GM19324 (cell line): ENCODE data around the gene BIRC6.
"Not testable (repeated sequence)": the region's sequence is repeated elsewhere in the genome, so short reads cannot be mapped to it uniquely, and the experiment has no call there.

Experiments used
- ATAC-seq: cut with Tn5 transposase; IDR thresholded peaks from one replicate; pipeline ENCODE4 v1.9.1; 2021; ENCODE audit warnings: mild to moderate bottlenecking, moderate library complexity; ENCODE audit not compliant: unreplicated experiment, low FRiP score

The BIRC6 gene

DNA sequence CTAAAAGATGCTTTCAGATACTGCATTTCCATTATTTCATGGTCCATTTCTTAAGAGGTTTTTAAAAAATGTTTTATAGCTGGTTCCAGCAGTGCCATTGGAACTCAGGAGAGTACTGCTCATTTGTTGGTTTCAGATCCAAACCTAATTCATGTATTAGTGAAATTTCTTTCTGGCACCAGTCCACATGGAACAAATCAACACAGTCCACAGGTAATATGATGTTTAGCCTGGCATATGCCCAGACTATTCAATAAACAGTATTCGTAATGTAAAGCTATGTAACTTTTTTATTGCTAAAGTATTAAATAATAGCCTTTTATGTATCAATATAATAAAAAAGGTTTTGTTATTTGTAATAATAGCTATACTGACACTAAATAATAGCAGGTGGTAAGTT is 134.5 kb downstream of the BIRC6 start:
- no peak for ATAC-seq

DNA sequence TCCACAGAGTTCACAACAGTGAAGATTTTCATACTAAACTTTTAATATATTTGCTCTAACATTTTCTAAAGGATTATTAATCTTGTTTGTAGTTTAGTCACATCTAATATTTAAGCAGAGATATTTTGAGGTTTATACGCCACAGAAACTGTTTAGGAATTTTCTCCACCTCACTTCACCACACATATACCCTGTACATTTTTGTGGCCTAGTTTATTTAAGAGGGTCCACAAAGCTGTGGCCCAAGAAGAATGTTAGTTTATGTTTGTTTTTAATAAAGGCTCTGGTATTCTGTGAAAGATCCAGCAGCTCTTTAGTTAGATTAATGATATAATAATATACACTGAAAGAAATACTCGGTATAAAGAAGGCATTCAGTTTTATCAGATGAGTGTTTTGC is 138.3 kb downstream of the BIRC6 start:
- ATAC-seq = no peak

DNA sequence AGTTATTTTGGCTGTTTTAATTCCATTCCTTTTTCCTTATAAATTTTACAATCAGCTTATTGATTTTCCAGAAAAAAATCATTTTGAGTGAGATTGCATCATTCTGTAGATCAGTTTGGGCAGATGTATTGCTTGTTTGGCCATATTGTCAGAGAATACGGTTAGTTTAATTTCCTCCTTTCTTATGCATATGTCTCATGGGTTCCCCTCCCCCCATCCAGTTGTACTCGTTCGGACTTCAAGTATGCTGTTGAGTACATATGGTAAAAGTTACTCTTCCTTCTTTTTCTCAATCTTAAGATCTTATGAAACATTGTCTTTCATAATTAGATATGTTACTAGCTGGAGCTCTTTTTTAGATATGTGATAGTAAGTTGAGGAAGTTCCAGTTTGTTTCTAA is 139.8 kb downstream of the BIRC6 start:
- ATAC-seq = no peak

- ATAC-seq = no peak
Measured at GRCh38 chr2:32498306-32498705, 141.5 kb downstream of the BIRC6 start.

DNA sequence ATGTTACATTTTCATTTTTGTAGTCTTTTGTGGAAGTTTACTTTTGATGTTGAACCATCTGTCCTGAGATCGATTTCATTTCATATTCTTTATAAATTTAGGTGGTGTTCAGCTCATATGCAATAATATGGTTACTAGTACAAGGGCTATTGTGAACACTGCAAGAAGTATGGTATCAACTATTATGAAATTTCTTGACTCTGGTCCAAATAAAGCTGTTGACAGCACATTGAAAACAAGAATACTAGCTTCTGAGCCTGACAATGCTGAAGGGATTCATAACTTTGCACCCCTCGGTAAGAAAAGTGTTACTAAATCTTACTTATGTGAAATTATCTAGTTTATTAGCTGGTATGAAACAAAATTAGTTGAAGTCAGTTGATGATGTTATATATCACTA is 146.1 kb downstream of the BIRC6 start:
- no peak for ATAC-seq

DNA sequence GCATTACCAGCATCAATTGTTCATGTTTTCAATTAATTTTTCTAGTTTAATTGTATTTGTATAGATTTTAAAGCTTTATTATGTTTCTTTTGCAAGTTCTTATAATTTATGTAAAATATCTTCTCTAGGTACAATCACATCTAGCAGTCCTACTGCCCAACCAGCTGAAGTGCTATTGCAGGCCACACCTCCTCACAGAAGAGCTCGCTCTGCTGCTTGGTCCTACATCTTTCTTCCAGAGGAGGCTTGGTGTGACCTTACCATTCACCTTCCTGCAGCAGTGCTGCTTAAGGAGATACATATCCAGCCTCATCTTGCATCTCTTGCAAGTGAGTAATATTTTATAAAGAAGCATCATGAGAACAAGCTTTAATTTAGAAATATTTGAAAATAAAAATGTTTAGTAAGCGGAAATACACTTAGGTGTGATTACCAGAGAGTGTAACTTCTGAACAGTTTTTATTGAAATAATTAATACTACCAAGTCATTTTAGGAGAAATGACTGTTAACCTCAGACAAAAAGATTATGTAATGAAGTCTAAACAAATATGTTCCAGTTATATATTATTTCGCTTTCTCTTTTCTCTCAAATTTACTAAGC is 148.2 kb downstream of the BIRC6 start:
- no peak for ATAC-seq

- ATAC-seq = no peak
Measured at GRCh38 chr2:32506446-32506845, 149.6 kb downstream of the BIRC6 start.

GRCh38 chr2:32514946-32515345 is 158.1 kb downstream of the BIRC6 start:
- ATAC-seq = no peak

GRCh38 chr2:32516567-32516966 is 159.7 kb downstream of the BIRC6 start:
- ATAC-seq = no peak

DNA sequence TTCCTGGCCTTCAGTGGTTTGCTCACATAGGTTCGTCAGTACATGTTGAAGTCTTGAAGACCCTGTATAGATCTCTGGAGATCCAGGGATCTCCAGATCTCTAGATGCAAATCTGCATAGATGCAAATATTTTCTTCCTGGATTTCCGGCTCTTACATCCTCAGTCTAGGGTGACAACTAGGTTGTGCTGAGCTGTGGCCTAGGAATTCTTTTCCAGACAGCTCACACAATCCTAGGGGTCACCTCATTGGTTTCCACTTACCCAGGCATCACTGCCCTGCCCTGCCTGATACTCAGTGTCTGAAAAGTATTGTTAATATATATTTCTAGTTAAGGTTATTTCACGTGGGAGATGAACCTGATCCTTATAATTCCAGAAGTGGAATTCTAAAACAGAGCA is 165.9 kb downstream of the BIRC6 start:
- ATAC-seq = no peak

GRCh38 chr2:32523686-32524085 is 166.9 kb downstream of the BIRC6 start:
- ATAC-seq = no peak

- no peak for ATAC-seq
Measured at GRCh38 chr2:32532341-32532740, 175.5 kb downstream of the BIRC6 start.

DNA sequence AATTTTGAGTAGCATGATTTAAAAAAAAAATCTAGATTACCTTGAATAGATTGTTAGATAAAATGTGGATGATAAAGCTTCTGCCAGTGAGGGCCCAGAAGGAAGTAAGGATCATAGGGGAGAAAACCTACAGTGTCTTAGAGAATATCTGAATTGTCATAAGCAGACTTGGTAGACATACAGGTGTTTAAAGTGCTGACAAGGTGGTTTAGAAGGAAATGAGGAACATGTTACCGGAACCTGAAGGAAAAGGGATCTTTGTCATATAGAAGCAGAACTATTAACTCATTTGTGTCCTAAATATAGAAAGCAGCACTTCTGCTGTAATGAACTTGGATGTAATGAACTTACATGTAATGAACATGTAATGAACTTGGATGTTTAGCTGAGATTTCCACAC is 176.1 kb downstream of the BIRC6 start:
- no peak for ATAC-seq

DNA sequence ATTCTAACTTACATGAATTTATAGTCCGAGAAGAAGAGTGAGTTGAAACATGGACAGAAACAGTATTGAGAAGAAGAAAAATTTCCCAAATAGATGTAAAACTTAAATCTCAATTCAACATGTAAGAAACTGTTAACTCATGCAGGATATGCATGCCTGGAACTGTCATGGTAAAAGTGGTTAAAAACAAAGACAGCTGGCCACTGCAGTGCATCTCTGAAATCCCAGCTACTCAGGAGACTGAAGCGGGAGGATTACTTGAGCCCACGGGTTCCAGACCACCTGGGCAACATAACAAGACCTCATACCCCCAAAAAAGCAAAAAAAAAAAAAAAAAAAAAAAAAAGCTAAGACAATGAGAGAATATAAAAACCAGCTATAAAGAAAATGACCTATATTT is 178.0 kb downstream of the BIRC6 start:
- no peak for ATAC-seq

DNA sequence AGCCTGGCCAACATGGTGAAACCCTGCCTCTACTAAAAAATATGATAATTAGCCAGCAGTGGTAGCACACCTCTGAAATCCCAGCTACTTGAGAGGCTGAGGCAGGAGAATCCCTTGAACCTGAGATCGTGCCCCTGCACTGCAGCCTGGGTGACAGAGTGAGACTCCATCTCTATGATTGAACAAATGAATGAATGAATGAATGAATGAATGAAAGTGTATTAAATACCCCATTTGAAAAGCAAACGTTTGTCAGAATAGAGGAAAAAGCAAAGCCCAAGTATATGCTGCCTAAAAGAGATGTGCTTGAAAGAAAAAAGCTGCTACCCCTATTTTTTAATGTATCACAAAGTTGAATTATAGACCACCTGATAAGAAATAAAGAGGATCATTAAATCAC is 181.9 kb downstream of the BIRC6 start:
- ATAC-seq = no peak

DNA sequence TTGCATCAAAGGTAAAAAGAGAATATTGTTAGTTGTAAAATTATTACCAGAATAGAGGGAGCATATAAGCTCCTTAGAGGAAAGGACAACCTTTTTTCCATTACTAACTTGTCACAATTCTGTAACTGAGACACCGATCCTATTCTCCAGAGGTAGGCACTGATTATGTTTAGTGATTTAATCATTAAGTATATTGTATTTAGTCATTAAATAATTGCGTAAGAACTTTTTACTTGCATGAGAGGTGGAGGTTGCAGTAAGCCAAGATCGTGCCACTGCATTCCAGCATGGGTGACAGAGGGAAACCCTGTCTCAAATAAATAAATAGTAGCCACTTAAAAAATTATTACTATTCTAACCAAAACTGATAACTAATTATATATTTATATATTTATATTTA is 195.7 kb downstream of the BIRC6 start:
- not testable (repeated sequence) for ATAC-seq

- peak; percentile 59 for ATAC-seq
Measured at GRCh38 chr2:32553829-32554432, 197.1 kb downstream of the BIRC6 start.

- no peak for ATAC-seq
Measured at GRCh38 chr2:32558492-32558891, 201.7 kb downstream of the BIRC6 start.

GRCh38 chr2:32559136-32559535 is 202.3 kb downstream of the BIRC6 start:
- ATAC-seq = no peak

GRCh38 chr2:32562906-32563305 is 206.1 kb downstream of the BIRC6 start:
- no peak for ATAC-seq

GRCh38 chr2:32564417-32565035 is 207.7 kb downstream of the BIRC6 start:
- ATAC-seq = no peak

- no peak for ATAC-seq
Measured at GRCh38 chr2:32565902-32566301, 209.1 kb downstream of the BIRC6 start.
